H54 (cell line): Measurements from ENCODE around the gene CNTRL.
A peak's percentile ranks its signal among the peaks of the same experiment; 100 is the strongest.
"Not testable (repeated sequence)": the region's sequence is repeated elsewhere in the genome, so short reads cannot be mapped to it uniquely, and the experiment has no call there.

Experiments used
- DNase-seq: peaks from one replicate; pipeline ENCODE4 v3.0.0; 2011; ENCODE audit warnings: low spot score, mixed read lengths; ENCODE audit not compliant: insufficient read length
- FAIRE-seq: peaks from 3 replicates; lab custom pipeline; 2011; peaks lifted over from hg19 to GRCh38; lab: Jason Lieb, UNC
- POLR2A ChIP-seq: IDR thresholded peaks from 2 replicates; pipeline ENCODE4 v1.6.1; 2011; ENCODE audit warnings: low read depth, mild to moderate bottlenecking, low read length

CNTRL gene

GRCh38 chr9:121057821-121058220 lies 16.9 kb upstream of the CNTRL start:
- no peak for DNase-seq
- peak; percentile 70 for FAIRE-seq
- TF ChIP-seq POLR2A: no peak

- TF ChIP-seq POLR2A: no peak
- DNase-seq: no peak
- FAIRE-seq: no peak
Observed at GRCh38 chr9:121059513-121059912, 15.2 kb upstream of the CNTRL start.

GRCh38 chr9:121059998-121060636 lies 14.6 kb upstream of the CNTRL start:
- DNase-seq (peak; percentile 55), FAIRE-seq (peak; percentile 100)
- TF ChIP-seq POLR2A: no peak

GRCh38 chr9:121066850-121067249 lies 7.9 kb upstream of the CNTRL start:
- DNase-seq: no peak
- TF ChIP-seq POLR2A: no peak
- FAIRE-seq: no peak

GRCh38 chr9:121067640-121068039 lies 7.1 kb upstream of the CNTRL start:
- peak; percentile 88 for FAIRE-seq
- no peak for TF ChIP-seq POLR2A
- DNase-seq: no peak

GRCh38 chr9:121069396-121069795 lies 5.4 kb upstream of the CNTRL start:
- TF ChIP-seq POLR2A: no peak
- no peak for DNase-seq
- peak; percentile 43 for FAIRE-seq

- FAIRE-seq (no peak), DNase-seq (no peak)
- no peak for TF ChIP-seq POLR2A
Observed at GRCh38 chr9:121071370-121071755, 3.4 kb upstream of the CNTRL start.

- TF ChIP-seq POLR2A: no peak
- DNase-seq (no peak), FAIRE-seq (no peak)
Observed at GRCh38 chr9:121071756-121072421, 2.9 kb upstream of the CNTRL start.

- no peak for DNase-seq
- no peak for TF ChIP-seq POLR2A
- FAIRE-seq: peak; percentile 30
Observed at GRCh38 chr9:121073038-121073437, 1.7 kb upstream of the CNTRL start.

GRCh38 chr9:121075251-121076036 lies 689 bp downstream of the CNTRL start:
- DNase-seq (no peak), FAIRE-seq (peak; percentile 90)
- peak; percentile 43; the same call in 1 of the 2 replicates for TF ChIP-seq POLR2A

GRCh38 chr9:121082075-121082474 lies 7.3 kb downstream of the CNTRL start:
- no peak for DNase-seq
- peak; percentile 60 for FAIRE-seq
- no peak for TF ChIP-seq POLR2A

GRCh38 chr9:121085661-121086060 lies 10.9 kb downstream of the CNTRL start:
- no peak for TF ChIP-seq POLR2A
- DNase-seq: no peak
- peak; percentile 86 for FAIRE-seq

- peak; percentile 93 for FAIRE-seq
- DNase-seq: no peak
- TF ChIP-seq POLR2A: no peak
Observed at GRCh38 chr9:121088576-121088975, 13.8 kb downstream of the CNTRL start.

- not testable (repeated sequence) for DNase-seq
- peak; percentile 76 for FAIRE-seq
Observed at GRCh38 chr9:121090743-121091142, 16.0 kb downstream of the CNTRL start.

- TF ChIP-seq POLR2A: no peak
- no peak for FAIRE-seq
Observed at GRCh38 chr9:121095057-121095456, 20.3 kb downstream of the CNTRL start.

More at GRCh38 chr9:121095057-121095456, 20.3 kb downstream of the CNTRL start:
- DNase-seq: no peak
